Uterus (tissue), 4 donors: ENCODE results near the gene INSIG1. TPM values are rescaled to one million over a fixed set of nuclear protein-coding genes. Genes with fewer than 3 reads are reported as not detected.

Source experiments
- DNase-seq, 2 donors: peaks; one replicate each; pipeline ENCODE4 v3.0.0-alpha.2; 2019 to 2020
- H3K27ac ChIP-seq, 2 donors: fragments of 200-600 bp; sonication (generic); 1 replicate in 1 of 2; 2 replicates in 1 of 2; pipeline ENCODE4 v1.5.1; 2016 to 2018
- H3K27me3 ChIP-seq, 2 donors: fragments of 200-600 bp; sonication (generic); one replicate each; pipeline ENCODE4 v1.5.1; 2018 to 2019; ENCODE audit warnings: control low read depth in 1 of 2
- H3K36me3 ChIP-seq, 2 donors: fragments of 200-600 bp; sonication (generic); one replicate each; pipeline ENCODE4 v1.5.1; 2019; ENCODE audit warnings: control low read depth in 1 of 2
- H3K4me1 ChIP-seq, 2 donors: fragments of 200-600 bp; sonication (generic); one replicate each; pipeline ENCODE4 v1.5.1; 2018 to 2019; ENCODE audit warnings: control low read depth in 1 of 2
- H3K4me3 ChIP-seq, 2 donors: fragments of 200-600 bp; sonication (generic); 1 replicate in 1 of 2; 2 replicates in 1 of 2; pipeline ENCODE4 v1.5.1; 2018 to 2019; ENCODE audit warnings: mild to moderate bottlenecking in 1 of 2
- H3K9me3 ChIP-seq, 2 donors: fragments of 200-600 bp; sonication (generic); one replicate each; pipeline ENCODE4 v1.5.1; 2019; ENCODE audit warnings: control low read depth in 1 of 2
- POLR2A ChIP-seq, 2 donors: fragments of 450-650 bp; IDR thresholded peaks; one replicate each; pipeline ENCODE4 v1.6.1; 2016; ENCODE audit warnings: antibody characterized with exemption in 2 of 2, mild to moderate bottlenecking in 1 of 2, moderate library complexity in 1 of 2
- intact Hi-C: fragments of 100-400 bp; cut with DNase I; formaldehyde crosslinking; loops from one replicate; pipeline ENCODE4 v1.15.1; 2023; ENCODE audit warnings: low total_unique reads
- total RNA-seq, 4 donors: library from RNA; depleted of rRNA in 3 of 4; stranded (reverse); fragments of >200 nt in 3 of 4; gene quantifications; one replicate each; pipeline versions ENCODE4 v1.1.0 to v1.2.4, GENCODE V29; 2014 to 2023
- TF ChIP-seq, protein P1 (sequence below), 4 experiments: fragments of 200-600 bp in 2 of 4; fragments of 450-650 bp in 2 of 4; sonication (generic) in 2 of 4; IDR thresholded peaks; one replicate each; pipeline ENCODE4 v1.5.1; 2016 to 2019; ENCODE audit warnings: antibody characterized with exemption in 4 of 4, mild to moderate bottlenecking in 2 of 4, moderate library complexity in 1 of 4
- donor health status: DM: yes; HTN: yes; CAD: no.

Gene INSIG1
- total RNA-seq, 4 donors from 2014 or later, result 11.0 to 46.6 (median 22.0) TPM

DNA sequence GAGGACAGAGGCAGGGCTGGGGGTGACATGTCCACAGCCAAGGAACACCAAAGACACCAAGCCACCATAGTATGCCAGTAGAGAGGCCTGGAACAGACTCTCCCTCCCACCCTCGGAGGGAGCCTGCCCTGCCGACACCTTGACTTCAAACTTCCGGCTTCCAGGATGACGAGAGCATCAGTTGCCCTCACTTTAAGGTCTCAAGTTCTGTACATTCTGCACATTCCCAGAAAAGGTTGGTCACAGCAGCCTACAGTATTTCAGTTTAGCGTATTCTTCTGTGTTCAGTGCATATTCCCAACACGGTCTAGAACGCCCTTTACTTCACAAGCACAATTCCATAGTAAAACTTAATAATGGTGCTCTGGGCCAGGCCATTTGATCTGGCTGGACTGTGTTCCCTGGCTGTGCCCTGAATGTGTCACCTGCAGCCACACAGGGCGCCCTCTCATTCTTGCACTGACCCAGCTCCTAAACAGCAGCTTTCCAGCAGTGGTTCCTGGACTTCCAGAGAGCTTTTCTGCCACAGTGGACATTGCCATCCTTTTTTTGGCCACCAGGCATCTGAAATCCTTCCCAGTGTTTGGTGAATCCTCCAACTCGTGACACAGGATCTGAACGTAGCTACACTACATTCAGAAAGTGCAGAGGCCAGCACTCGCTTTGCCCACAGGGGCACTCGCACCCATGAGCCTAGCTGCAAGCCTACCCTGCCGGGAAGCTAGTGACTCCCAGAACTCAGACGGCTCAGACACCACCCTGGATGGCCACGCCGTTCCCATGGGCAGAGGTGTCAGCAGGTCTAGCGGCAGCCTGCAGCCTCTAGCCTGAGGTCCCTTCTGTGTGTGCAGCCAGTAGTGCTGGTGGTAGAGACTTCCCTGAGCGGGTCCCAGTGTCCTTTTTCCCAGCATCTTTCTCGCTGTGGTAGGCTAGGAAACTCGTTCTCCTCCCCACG lies 36.4 kb upstream of the INSIG1 start:
- Histone ChIP-seq H3K27ac (no peak overlapping the region), H3K27me3 (no peaks in the 10 kb centered on the region), H3K9me3 (no peaks in the 10 kb centered on the region), H3K4me1 (no peaks in the 10 kb centered on the region), H3K4me3 (no peak overlapping the region), H3K36me3 (no peaks in the 10 kb centered on the region)
- DNase-seq, result no peak
- TF ChIP-seq POLR2A (IDR thresholded peaks at IDR 0.05), result no peak
- TF ChIP-seq, protein P1, sequence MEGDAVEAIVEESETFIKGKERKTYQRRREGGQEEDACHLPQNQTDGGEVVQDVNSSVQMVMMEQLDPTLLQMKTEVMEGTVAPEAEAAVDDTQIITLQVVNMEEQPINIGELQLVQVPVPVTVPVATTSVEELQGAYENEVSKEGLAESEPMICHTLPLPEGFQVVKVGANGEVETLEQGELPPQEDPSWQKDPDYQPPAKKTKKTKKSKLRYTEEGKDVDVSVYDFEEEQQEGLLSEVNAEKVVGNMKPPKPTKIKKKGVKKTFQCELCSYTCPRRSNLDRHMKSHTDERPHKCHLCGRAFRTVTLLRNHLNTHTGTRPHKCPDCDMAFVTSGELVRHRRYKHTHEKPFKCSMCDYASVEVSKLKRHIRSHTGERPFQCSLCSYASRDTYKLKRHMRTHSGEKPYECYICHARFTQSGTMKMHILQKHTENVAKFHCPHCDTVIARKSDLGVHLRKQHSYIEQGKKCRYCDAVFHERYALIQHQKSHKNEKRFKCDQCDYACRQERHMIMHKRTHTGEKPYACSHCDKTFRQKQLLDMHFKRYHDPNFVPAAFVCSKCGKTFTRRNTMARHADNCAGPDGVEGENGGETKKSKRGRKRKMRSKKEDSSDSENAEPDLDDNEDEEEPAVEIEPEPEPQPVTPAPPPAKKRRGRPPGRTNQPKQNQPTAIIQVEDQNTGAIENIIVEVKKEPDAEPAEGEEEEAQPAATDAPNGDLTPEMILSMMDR (IDR thresholded peaks at IDR 0.05), result no peak
- intact Hi-C loops, result no loop called here

DNA sequence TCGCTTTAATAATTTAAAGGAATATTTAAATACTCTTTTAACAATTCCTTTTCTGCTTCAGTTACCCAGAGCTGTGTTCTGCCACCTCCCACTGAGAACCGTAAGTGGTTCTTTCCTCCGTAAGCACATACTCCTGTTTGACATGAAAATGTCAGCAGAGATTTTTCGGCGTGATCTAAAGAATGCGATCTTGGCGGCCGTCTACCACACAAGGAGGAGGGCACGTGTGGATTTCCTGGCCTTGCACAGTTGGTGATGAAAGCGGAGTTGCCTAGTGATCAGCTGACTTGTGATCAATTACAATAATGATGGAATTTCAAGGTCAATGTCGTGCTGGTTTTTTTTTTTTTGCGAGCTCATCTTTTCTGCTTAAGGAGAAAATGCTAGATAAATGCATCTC lies 35.6 kb upstream of the INSIG1 start:
- H3K27ac ChIP-seq, result no peak overlapping the region

DNA sequence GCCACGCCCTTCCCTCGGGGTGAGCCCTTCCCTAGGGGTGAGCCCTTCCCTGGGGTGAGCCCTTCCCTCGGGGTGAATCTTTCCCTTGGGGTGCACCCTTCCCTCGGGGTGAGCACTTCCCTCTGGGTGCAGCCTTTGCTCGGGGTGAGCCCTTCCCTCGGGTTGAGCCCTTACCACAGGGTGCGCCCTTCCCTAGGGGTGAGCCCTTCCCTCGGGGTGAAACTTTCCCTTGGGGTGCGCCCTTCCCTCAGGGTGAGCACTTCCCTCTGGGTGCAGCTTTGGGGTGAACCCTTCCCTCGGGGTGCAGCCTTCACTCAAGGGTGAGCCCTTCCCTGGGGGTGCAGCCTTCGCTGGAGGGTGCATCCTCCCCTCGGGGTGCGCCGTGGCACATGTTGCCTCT lies 34.6 kb upstream of the INSIG1 start:
- Histone ChIP-seq H3K27ac (no peak overlapping the region), H3K4me3 (no peak overlapping the region), H3K27me3 (no peaks in the 10 kb centered on the region), H3K9me3 (no peaks in the 10 kb centered on the region), H3K36me3 (no peaks in the 10 kb centered on the region), H3K4me1 (no peaks in the 10 kb centered on the region)
- no peak for DNase-seq
- no peak for TF ChIP-seq POLR2A (IDR thresholded peaks at IDR 0.05)
- TF ChIP-seq, protein P1 (IDR thresholded peaks at IDR 0.05), result no peak
- intact Hi-C loops, result no loop called here

More for the DNA sequence above, 35.6 kb upstream of the INSIG1 start:
- H3K9me3 ChIP-seq, result no peaks in the 10 kb centered on the region
- no peak overlapping the region for H3K4me3 ChIP-seq
- no peaks in the 10 kb centered on the region for H3K27me3 ChIP-seq
- DNase-seq, result no peak
- TF ChIP-seq, protein P1 (IDR thresholded peaks at IDR 0.05), result no peak
- TF ChIP-seq POLR2A (IDR thresholded peaks at IDR 0.05), result no peak
- H3K36me3 ChIP-seq, result no peaks in the 10 kb centered on the region
- H3K4me1 ChIP-seq, result no peaks in the 10 kb centered on the region
- intact Hi-C loops, result no loop called here

DNA sequence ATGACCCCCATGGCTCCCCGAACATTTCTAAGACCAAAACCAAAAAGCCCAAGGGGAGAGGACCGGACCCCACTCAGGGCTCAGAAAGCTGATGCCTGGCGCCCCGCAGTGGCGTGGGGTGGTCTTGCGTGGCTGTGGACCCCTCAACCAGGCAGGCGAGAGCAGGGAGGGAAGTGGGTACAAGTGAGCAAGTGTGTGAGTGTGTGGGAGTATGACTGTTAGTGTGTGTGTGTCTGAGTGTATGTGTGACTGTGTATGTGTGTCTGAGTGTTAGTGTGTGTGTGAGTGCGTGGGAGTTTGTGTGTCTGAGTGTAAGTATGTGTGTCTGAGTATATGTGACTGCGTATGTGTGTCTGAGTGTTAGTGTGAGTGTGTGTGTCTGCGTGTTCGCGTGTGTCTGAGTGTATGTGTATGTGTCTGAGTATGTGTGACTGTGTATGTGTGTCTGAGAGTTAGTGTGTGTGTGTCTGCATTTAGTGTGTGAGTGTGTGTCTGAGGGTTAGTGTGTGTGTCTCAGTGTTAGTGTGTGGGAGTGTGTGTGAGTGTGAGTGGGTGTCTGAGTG lies 34.0 kb upstream of the INSIG1 start:
- Histone ChIP-seq H3K36me3 (no peaks in the 10 kb centered on the region), H3K9me3 (no peaks in the 10 kb centered on the region), H3K4me3 (no peak overlapping the region), H3K27ac (no peak overlapping the region), H3K4me1 (no peaks in the 10 kb centered on the region), H3K27me3 (no peaks in the 10 kb centered on the region)
- TF ChIP-seq, protein P1 (IDR thresholded peaks at IDR 0.05), result no peak
- no peak for TF ChIP-seq POLR2A (IDR thresholded peaks at IDR 0.05)
- intact Hi-C loops, result no loop called here
- DNase-seq, result no peak

DNA sequence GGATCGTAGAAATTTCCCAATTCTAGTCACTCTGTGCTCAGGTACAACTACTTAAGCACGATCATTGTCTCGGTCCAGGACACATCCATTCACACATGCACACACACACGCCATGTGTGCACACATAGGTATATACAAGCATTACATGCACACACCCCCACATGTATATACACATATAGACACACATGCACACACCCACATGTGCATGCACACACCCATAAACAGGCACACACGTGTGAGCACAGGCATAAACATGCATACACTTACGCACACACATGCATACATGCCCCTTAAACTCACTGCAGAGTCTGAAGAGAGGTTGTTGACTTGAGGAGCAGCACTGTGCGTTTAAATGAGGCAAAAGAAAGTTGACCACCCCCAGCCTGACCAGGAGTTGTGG lies 32.5 kb upstream of the INSIG1 start:
- H3K36me3 ChIP-seq, result no peaks in the 10 kb centered on the region
- no peak for DNase-seq
- no peak overlapping the region for H3K27ac ChIP-seq
- H3K4me3 ChIP-seq, result no peak overlapping the region
- no peaks in the 10 kb centered on the region for H3K9me3 ChIP-seq
- intact Hi-C loops, result no loop called here
- no peak for TF ChIP-seq POLR2A (IDR thresholded peaks at IDR 0.05)
- TF ChIP-seq, protein P1 (IDR thresholded peaks at IDR 0.05), result no peak
- H3K4me1 ChIP-seq, result no peaks in the 10 kb centered on the region
- H3K27me3 ChIP-seq, result no peaks in the 10 kb centered on the region
